HCT116 (cell line): ENCODE measurements around the gene TLCD5. TPM values are rescaled to one million over a fixed set of nuclear protein-coding genes. Genes with fewer than 3 reads are reported as not detected.

Source experiments
- total RNA-seq: library from RNA; stranded (reverse); gene quantifications from one replicate; pipeline ENCODE4 v1.2.1, GENCODE V29; 2021; ENCODE audit not compliant: unreplicated experiment

TLCD5 gene
- total RNA-seq, 1 experiment from 2014 or later: 9.1 TPM

Other genes with a start within 250 kb of the TLCD5 start
- 0.54 TPM for gene TRIM29, start 187.2 kb upstream of the TLCD5 start, total RNA-seq
- gene OAF, start 114.3 kb upstream of the TLCD5 start, total RNA-seq: 32.3 TPM
- 0.15 TPM for gene POU2F3, start 85.2 kb upstream of the TLCD5 start, total RNA-seq
- gene ARHGEF12, start 11.1 kb downstream of the TLCD5 start, total RNA-seq: 81.4 TPM
- gene GRIK4, start 186.4 kb downstream of the TLCD5 start, total RNA-seq: 0.52 TPM